GM23248 (cell line): ENCODE data around the gene KCNK1.

Experiments used
- EZH2 ChIP-seq: fragments of 200-600 bp; sonication (generic); IDR thresholded peaks from 2 replicates; pipeline ENCODE4 v1.6.1; 2018; ENCODE audit warnings: antibody characterized with exemption, mild to moderate bottlenecking; ENCODE audit not compliant: insufficient read depth, poor library complexity, severe bottlenecking
- EZH2phosphoT487 ChIP-seq: fragments of 200-600 bp; sonication (generic); IDR thresholded peaks from 2 replicates; pipeline ENCODE4 v1.6.1; 2018; ENCODE audit warnings: antibody characterized with exemption, moderate library complexity, mild to moderate bottlenecking, low read depth; ENCODE audit not compliant: insufficient read depth

GRCh38 chr1:233635765-233636502, 22.0 kb downstream of the KCNK1 start:
- TF ChIP-seq EZH2 (no peak), EZH2phosphoT487 (no peak)
